Neural progenitor cell (in vitro differentiated cells): ENCODE results near the gene THSD1. TPM values are rescaled to one million over a fixed set of nuclear protein-coding genes. Genes with fewer than 3 reads are reported as not detected.

Experiments
- DNase-seq: peaks from one replicate; pipeline ENCODE4 v3.0.0-alpha.2; 2016; ENCODE audit warnings: low spot score
- H2AFZ ChIP-seq: fragments of 200-600 bp; sonication (generic); replicated peaks from 2 replicates; pipeline ENCODE4 v1.6.1; 2016; ENCODE audit warnings: antibody characterized with exemption
- H3F3A ChIP-seq: fragments of 200-600 bp; sonication (generic); 2 replicates; pipeline ENCODE4 v1.6.1; 2016; ENCODE audit warnings: antibody characterized with exemption, low read depth
- H3K27ac ChIP-seq: fragments of 200-600 bp; sonication (generic); 2 replicates; pipeline ENCODE4 v1.5.1; 2016; ENCODE audit warnings: mild to moderate bottlenecking
- H3K27me3 ChIP-seq: fragments of 200-600 bp; sonication (generic); 2 replicates; pipeline ENCODE4 v1.6.1; 2016; ENCODE audit warnings: mild to moderate bottlenecking, moderate library complexity
- H3K36me3 ChIP-seq: fragments of 200-600 bp; sonication (generic); 2 replicates; pipeline ENCODE4 v1.5.1; 2016
- H3K4me1 ChIP-seq: fragments of 200-600 bp; sonication (generic); 2 replicates; pipeline ENCODE4 v1.6.1; 2016; ENCODE audit warnings: mixed run types
- H3K4me2 ChIP-seq: fragments of 200-600 bp; sonication (generic); 2 replicates; pipeline ENCODE4 v1.6.1; 2016
- H3K4me3 ChIP-seq: fragments of 200-600 bp; sonication (generic); 2 replicates; pipeline ENCODE4 v1.5.1; 2016
- H3K79me2 ChIP-seq: fragments of 200-600 bp; sonication (generic); 2 replicates; pipeline ENCODE4 v1.6.1; 2016; ENCODE audit warnings: low read depth
- H3K9ac ChIP-seq: fragments of 200-600 bp; sonication (generic); 2 replicates; pipeline ENCODE4 v1.6.1; 2016
- H3K9me3 ChIP-seq: fragments of 200-600 bp; sonication (generic); 2 replicates; pipeline ENCODE4 v1.5.1; 2016; ENCODE audit warnings: low read depth
- H4K20me1 ChIP-seq: fragments of 200-600 bp; sonication (generic); 2 replicates; pipeline ENCODE4 v1.6.1; 2016; ENCODE audit warnings: low read depth
- H3K27ac Mint-ChIP-seq: 3 replicates; pipeline ENCODE4 v1.8.0; 2021; ENCODE audit warnings: mixed read lengths
- H3K27me3 Mint-ChIP-seq: 2 replicates; pipeline ENCODE4 v1.8.0; 2022; ENCODE audit warnings: low read depth, mild to moderate bottlenecking, inconsistent platforms, moderate library complexity, mixed read lengths; ENCODE audit not compliant: insufficient read depth
- H3K36me3 Mint-ChIP-seq: 3 replicates; pipeline ENCODE4 v1.8.0; 2021; ENCODE audit warnings: mixed read lengths
- H3K4me1 Mint-ChIP-seq: 3 replicates; pipeline ENCODE4 v1.8.0; 2021; ENCODE audit warnings: mixed read lengths
- H3K4me3 Mint-ChIP-seq: 3 replicates; pipeline ENCODE4 v1.8.0; 2021; ENCODE audit warnings: mild to moderate bottlenecking, moderate library complexity, mixed read lengths
- H3K9me3 Mint-ChIP-seq: 3 replicates; pipeline ENCODE4 v1.8.0; 2020; ENCODE audit warnings: mixed read lengths
- CTCF ChIP-seq: fragments of 200-600 bp; sonication (generic); IDR thresholded peaks from 2 replicates; pipeline ENCODE4 v1.5.1; 2017; ENCODE audit warnings: antibody characterized with exemption, mild to moderate bottlenecking
- EZH2 ChIP-seq: fragments of 200-600 bp; sonication (generic); IDR thresholded peaks from 2 replicates; pipeline ENCODE4 v1.6.1; 2017; ENCODE audit warnings: antibody characterized with exemption, mild to moderate bottlenecking, moderate library complexity
- EZH2phosphoT487 ChIP-seq: fragments of 200-600 bp; sonication (generic); IDR thresholded peaks from 2 replicates; pipeline ENCODE4 v1.6.1; 2017; ENCODE audit warnings: antibody characterized with exemption
- total RNA-seq: library from RNA; depleted of rRNA; stranded (reverse); fragments of >200 nt; gene quantifications from 2 replicates; pipeline ENCODE4 v1.2.3, GENCODE V29; 2015; ENCODE audit warnings: low replicate concordance

The THSD1 gene
- total RNA-seq, 1 donor from 2014 or later: 0.45 TPM

GRCh38 chr13:52385870-52386269, 20.1 kb downstream of the THSD1 start:
- Histone ChIP-seq H4K20me1 (no peaks in the 10 kb centered on the region), H3K4me3 (no peak overlapping the region), H3K9ac (no peak overlapping the region), H2AFZ (no peak overlapping the region), H3K9me3 (no peaks in the 10 kb centered on the region), H3K27ac (no peak overlapping the region), H3K4me2 (no peak overlapping the region), H3K27me3 (no peaks in the 10 kb centered on the region), H3F3A (no peaks in the 10 kb centered on the region), H3K4me1 (no peaks in the 10 kb centered on the region), H3K36me3 (no peaks in the 10 kb centered on the region), H3K79me2 (no peaks in the 10 kb centered on the region)
- H3K9me3 Mint-ChIP-seq: no peaks in the 10 kb centered on the region
- H3K4me1 Mint-ChIP-seq: no peaks in the 10 kb centered on the region
- TF ChIP-seq EZH2phosphoT487 (no peak), EZH2 (no peak), CTCF (no peak)
- no peak overlapping the region for H3K27ac Mint-ChIP-seq
- no peak for DNase-seq
- H3K36me3 Mint-ChIP-seq: no peaks in the 10 kb centered on the region
- H3K4me3 Mint-ChIP-seq: no peak overlapping the region
- H3K27me3 Mint-ChIP-seq: no peaks in the 10 kb centered on the region

GRCh38 chr13:52383366-52383765, 22.6 kb downstream of the THSD1 start:
- Histone ChIP-seq H2AFZ (no peak overlapping the region), H3K36me3 (no peaks in the 10 kb centered on the region), H3K79me2 (no peaks in the 10 kb centered on the region), H3K4me2 (no peak overlapping the region), H4K20me1 (no peaks in the 10 kb centered on the region), H3K4me3 (no peak overlapping the region), H3K27me3 (no peaks in the 10 kb centered on the region), H3K9ac (no peak overlapping the region), H3K4me1 (no peaks in the 10 kb centered on the region), H3F3A (no peaks in the 10 kb centered on the region), H3K27ac (no peak overlapping the region), H3K9me3 (no peaks in the 10 kb centered on the region)
- no peak overlapping the region for H3K27ac Mint-ChIP-seq
- H3K36me3 Mint-ChIP-seq: no peaks in the 10 kb centered on the region
- H3K4me1 Mint-ChIP-seq: no peaks in the 10 kb centered on the region
- DNase-seq: no peak
- no peak overlapping the region for H3K4me3 Mint-ChIP-seq
- no peaks in the 10 kb centered on the region for H3K9me3 Mint-ChIP-seq
- no peak for TF ChIP-seq EZH2phosphoT487
- no peak for TF ChIP-seq CTCF
- TF ChIP-seq EZH2: no peak
- H3K27me3 Mint-ChIP-seq: no peaks in the 10 kb centered on the region

- no peaks in the 10 kb centered on the region for H3K36me3 Mint-ChIP-seq
- H3K27ac Mint-ChIP-seq: no peak overlapping the region
- Histone ChIP-seq H2AFZ (no peak overlapping the region), H3K4me2 (no peak overlapping the region), H3K27me3 (peaks cover 4% of the 10 kb centered on the region), H3K9ac (no peak overlapping the region), H3K4me3 (no peak overlapping the region), H3K36me3 (no peaks in the 10 kb centered on the region), H3K9me3 (no peaks in the 10 kb centered on the region), H3K4me1 (no peaks in the 10 kb centered on the region), H4K20me1 (no peaks in the 10 kb centered on the region), H3K79me2 (no peaks in the 10 kb centered on the region), H3K27ac (no peak overlapping the region), H3F3A (no peaks in the 10 kb centered on the region)
- H3K9me3 Mint-ChIP-seq: no peaks in the 10 kb centered on the region
- H3K4me3 Mint-ChIP-seq: no peak overlapping the region
- TF ChIP-seq CTCF: no peak
- TF ChIP-seq EZH2: no peak
- no peaks in the 10 kb centered on the region for H3K27me3 Mint-ChIP-seq
- H3K4me1 Mint-ChIP-seq: peaks cover 2% of the 10 kb centered on the region
- no peak for DNase-seq
Measured at GRCh38 chr13:52378312-52378711, 27.7 kb downstream of the THSD1 start.

- DNase-seq: no peak
- Histone ChIP-seq H3K4me2 (no peak overlapping the region), H3K9ac (no peak overlapping the region), H2AFZ (no peak overlapping the region), H3K27ac (no peak overlapping the region), H3K79me2 (no peaks in the 10 kb centered on the region), H3K9me3 (no peaks in the 10 kb centered on the region), H3K27me3 (peaks cover 8% of the 10 kb centered on the region), H3K4me3 (no peak overlapping the region), H4K20me1 (no peaks in the 10 kb centered on the region), H3K4me1 (no peaks in the 10 kb centered on the region), H3F3A (no peaks in the 10 kb centered on the region), H3K36me3 (no peaks in the 10 kb centered on the region)
- Mint-ChIP-seq H3K9me3 (no peaks in the 10 kb centered on the region), H3K4me3 (no peak overlapping the region), H3K4me1 (peaks cover 4% of the 10 kb centered on the region), H3K27me3 (no peaks in the 10 kb centered on the region), H3K36me3 (no peaks in the 10 kb centered on the region), H3K27ac (no peak overlapping the region)
- TF ChIP-seq EZH2phosphoT487 (no peak), EZH2 (no peak), CTCF (no peak)
Measured at GRCh38 chr13:52377898-52378297, 28.1 kb downstream of the THSD1 start.
